A549 (cell line): ENCODE measurements around the gene HMG20B. TPM values are rescaled to one million over a fixed set of nuclear protein-coding genes. Genes with fewer than 3 reads are reported as not detected.

ENCODE experiments used
- ATAC-seq, 2 experiments: fragments of 200-7000 bp in 1 of 2; fragments of >200 bp in 1 of 2; cut with Nextera tagmentation in 1 of 2; cut with Tn5 transposase in 1 of 2; 3 replicates each; pipeline versions ENCODE4 v1.8.0 to v1.9.1; 2018 to 2020; ENCODE audit warnings: mild to moderate bottlenecking in 1 of 2, moderate library complexity in 1 of 2
- CTCF ChIA-PET: fragments of 300-600 bp; sonication (Branson Sonifier 250); formaldehyde crosslinking; extraction: SDS; loops from one replicate; lab custom pipeline; 2021; ENCODE audit warnings: antibody characterized with exemption, inconsistent platforms; lab: Yijun Ruan, JAX
- POLR2A ChIA-PET: fragments of 350-600 bp; formaldehyde crosslinking; extraction: SDS; loops from one replicate; lab custom pipeline; 2021; ENCODE audit warnings: antibody characterized with exemption, inconsistent platforms; lab: Yijun Ruan, JAX
- DNase-seq, 2 experiments: peaks; one replicate each; pipeline versions ENCODE4 v3.0.0 to v3.0.0-alpha.2; 2011 to 2016; ENCODE audit warnings: low read depth in 1 of 2, low spot score in 1 of 2
- FAIRE-seq: peaks from 2 replicates; lab custom pipeline; 2011; peaks lifted over from hg19 to GRCh38; lab: Jason Lieb, UNC
- H3K27ac ChIP-seq, 2 experiments: fragments of >200 bp; sonication (Bioruptor Twin); formaldehyde crosslinking; 3 replicates each; pipeline ENCODE4 v1.5.1; 2016 to 2017
- H3K4me1 ChIP-seq: fragments of >200 bp; sonication (Bioruptor Twin); formaldehyde crosslinking; 3 replicates; pipeline ENCODE4 v1.6.1; 2016
- H3K4me2 ChIP-seq: fragments of >200 bp; sonication (Bioruptor Twin); formaldehyde crosslinking; 3 replicates; pipeline ENCODE4 v1.6.1; 2016
- H3K4me3 ChIP-seq: fragments of >200 bp; sonication (Bioruptor Twin); formaldehyde crosslinking; 3 replicates; pipeline ENCODE4 v1.5.1; 2016
- H3K9me3 ChIP-seq: fragments of >200 bp; sonication (Bioruptor Twin); formaldehyde crosslinking; 3 replicates; pipeline ENCODE4 v1.6.1; 2016
- CBX8 ChIP-seq: fragments of 200-600 bp; sonication (generic); IDR thresholded peaks from 2 replicates; pipeline ENCODE4 v1.6.1; 2016
- CEBPB ChIP-seq, 2 experiments: fragments of >200 bp in 1 of 2; sonication (Bioruptor Twin) in 1 of 2; formaldehyde crosslinking in 1 of 2; IDR thresholded peaks; 2 replicates each; pipeline ENCODE4 v1.6.1; 2012 to 2016
- EHF ChIP-seq: fragments of 250-450 bp; sonication (Bioruptor Pico); IDR thresholded peaks from 2 replicates; pipeline ENCODE4 v1.5.0; 2020; ENCODE audit warnings: mild to moderate bottlenecking
- EP300 ChIP-seq, 2 experiments: fragments of >200 bp; sonication (Bioruptor Twin); formaldehyde crosslinking; IDR thresholded peaks; 2 replicates in 1 of 2; 3 replicates in 1 of 2; pipeline ENCODE4 v1.6.1; 2016 to 2017
- ESRRA ChIP-seq: fragments of 150-350 bp; IDR thresholded peaks from 2 replicates; pipeline ENCODE4 v1.6.1; 2014; ENCODE audit warnings: mild to moderate bottlenecking, low read length, borderline replicate concordance
- FOSB ChIP-seq: fragments of 250-450 bp; sonication (Bioruptor Pico); IDR thresholded peaks from 2 replicates; pipeline ENCODE4 v1.5.0; 2020; ENCODE audit warnings: mild to moderate bottlenecking, moderate library complexity
- FOSL2 ChIP-seq, 2 experiments: fragments of 450-650 bp in 1 of 2; fragments of >200 bp in 1 of 2; sonication (Bioruptor Twin) in 1 of 2; formaldehyde crosslinking; IDR thresholded peaks; 2 replicates each; pipeline versions ENCODE4 v1.5.0 to v1.6.1; 2016 to 2020; ENCODE audit warnings: mild to moderate bottlenecking in 1 of 2, moderate library complexity in 1 of 2
- HDAC2 ChIP-seq: fragments of 200-600 bp; sonication (generic); IDR thresholded peaks from 2 replicates; pipeline ENCODE4 v1.6.1; 2016
- HOXB5 ChIP-seq: fragments of 250-450 bp; sonication (Bioruptor Pico); IDR thresholded peaks from 2 replicates; pipeline ENCODE4 v1.5.0; 2020; ENCODE audit warnings: mild to moderate bottlenecking, moderate library complexity
- KDM5A ChIP-seq: fragments of 200-600 bp; sonication (generic); IDR thresholded peaks from 2 replicates; pipeline ENCODE4 v1.6.1; 2016; ENCODE audit warnings: antibody characterized with exemption, mild to moderate bottlenecking
- MAFK ChIP-seq: fragments of 450-650 bp; IDR thresholded peaks from 2 replicates; pipeline ENCODE4 v1.6.1; 2014; ENCODE audit not compliant: partially characterized antibody
- MYC ChIP-seq: IDR thresholded peaks from 2 replicates; pipeline ENCODE4 v1.6.1; 2012; ENCODE audit warnings: mild to moderate bottlenecking, inconsistent platforms, low read length, improper control_type of control experiment, borderline replicate concordance
- NR3C1 ChIP-seq: fragments of >200 bp; sonication (Bioruptor Twin); formaldehyde crosslinking; IDR thresholded peaks from 3 replicates; pipeline ENCODE4 v1.6.1; 2017
- PHF8 ChIP-seq: fragments of 200-600 bp; sonication (generic); IDR thresholded peaks from 2 replicates; pipeline ENCODE4 v1.6.1; 2016; ENCODE audit warnings: low read depth, mild to moderate bottlenecking, antibody characterized with exemption, moderate library complexity, borderline replicate concordance
- POLR2A ChIP-seq: IDR thresholded peaks from 2 replicates; pipeline ENCODE4 v1.6.1; 2012; ENCODE audit warnings: mild to moderate bottlenecking, low read length
- RARB ChIP-seq: fragments of 250-450 bp; sonication (Bioruptor Pico); IDR thresholded peaks from 2 replicates; pipeline ENCODE4 v1.8.0; 2021; ENCODE audit warnings: mild to moderate bottlenecking, moderate library complexity
- SREBF2 ChIP-seq: fragments of 450-650 bp; IDR thresholded peaks from 2 replicates; pipeline ENCODE4 v1.6.1; 2014; ENCODE audit warnings: mild to moderate bottlenecking, moderate library complexity
- TP53 ChIP-seq: fragments of 250-450 bp; sonication (Bioruptor Pico); IDR thresholded peaks from 2 replicates; pipeline ENCODE4 v1.5.0; 2021; ENCODE audit warnings: mild to moderate bottlenecking, moderate library complexity
- ZFP36 ChIP-seq: fragments of 450-650 bp; IDR thresholded peaks from 2 replicates; pipeline ENCODE4 v1.6.1; 2014; ENCODE audit warnings: borderline replicate concordance; ENCODE audit not compliant: partially characterized antibody
- WGBS: methylation state at CpG from one replicate; pipeline ENCODE4 v1.1.6; 2017; ENCODE audit errors: missing lambda C conversion rate; 5-methylcytosine and 5-hydroxymethylcytosine counted together
- polyA plus RNA-seq, 4 experiments: library from polyadenylated mRNA; depleted of rRNA in 3 of 4; stranded (reverse); fragments of >200 nt; fragmentation: RNase III in 1 of 4; extraction: RNeasy Plus Mini Kit Qiagen cat#74134 plus additional on column Dnase treatment in 1 of 4; gene quantifications; 2 replicates in 3 of 4; 3 replicates in 1 of 4; pipeline ENCODE4 v1.2.3, GENCODE V29; 2011 to 2017
- TF ChIP-seq, protein P1 (sequence below): fragments of 250-450 bp; sonication (Bioruptor Pico); IDR thresholded peaks from 2 replicates; pipeline ENCODE4 v1.5.0; 2020; ENCODE audit warnings: low read depth, mild to moderate bottlenecking, moderate library complexity
- TF ChIP-seq, protein P2 (sequence below): fragments of 200-600 bp; sonication (generic); IDR thresholded peaks from 2 replicates; pipeline ENCODE4 v1.6.1; 2016; ENCODE audit warnings: antibody characterized with exemption, mild to moderate bottlenecking, moderate library complexity
- TF ChIP-seq, protein P3 (sequence below): fragments of >200 bp; sonication (Bioruptor Twin); formaldehyde crosslinking; IDR thresholded peaks from 3 replicates; pipeline ENCODE4 v1.5.1; 2016
- TF ChIP-seq, protein P4 (sequence below): fragments of 250-450 bp; sonication (Bioruptor Pico); IDR thresholded peaks from 2 replicates; pipeline ENCODE4 v1.5.0; 2021; ENCODE audit warnings: mild to moderate bottlenecking, moderate library complexity, borderline replicate concordance

HMG20B gene
- polyA plus RNA-seq, 2 of the 4 experiments (the other 2 are of a cell fraction): 24.2 to 47.1 TPM

DNA sequence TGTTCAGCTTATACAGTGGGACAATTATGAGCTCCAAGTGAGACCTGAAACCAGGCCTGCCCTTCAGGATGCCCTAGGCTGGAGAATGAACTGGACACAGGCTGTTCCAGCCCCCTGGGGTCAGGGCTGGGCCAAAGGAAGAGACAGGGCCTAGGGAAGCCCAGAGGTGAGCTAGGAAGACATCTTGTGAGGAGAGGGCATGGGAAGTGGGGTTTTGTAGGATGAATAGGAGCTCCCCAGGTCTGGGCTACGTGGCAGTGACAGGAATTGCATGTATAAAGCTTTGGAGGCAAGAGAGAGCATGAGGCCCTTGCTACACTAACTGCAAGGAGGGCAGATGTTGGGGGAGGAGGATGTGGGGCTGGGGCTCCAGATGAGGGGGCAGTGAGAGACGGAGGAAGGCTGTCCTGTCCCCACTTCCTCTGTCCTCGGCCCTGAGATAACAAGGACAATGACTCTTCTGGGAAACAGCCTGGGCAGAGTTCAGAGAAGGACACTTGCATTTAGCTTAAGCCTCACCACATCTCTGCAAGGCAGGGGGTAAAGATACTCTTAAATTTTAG is 35.4 kb downstream of the HMG20B start:
- no peak overlapping the region for H3K4me3 ChIP-seq
- POLR2A ChIA-PET: no interaction called here
- 87% methylated on average over 3 of the region's 3 CpGs for WGBS
- FAIRE-seq (no peak), ATAC-seq (no peak), DNase-seq (no peak)
- CTCF ChIA-PET: interaction anchor here (0.8 to 2.6 kb wide), 7 partner anchors 10 to 282 kb away, joined by 3 to 12 read pairs (median 3); no protein-coding TSS in a partner anchor
- H3K27ac ChIP-seq: no peak overlapping the region
- H3K9me3 ChIP-seq: no peaks in the 10 kb centered on the region
- TF ChIP-seq RARB (CRISPR knock-in tag) (no peak), HOXB5 (CRISPR knock-in tag) (no peak), TP53 (CRISPR knock-in tag) (no peak), NR3C1 (no peak), FOSB (CRISPR knock-in tag) (no peak), ZFP36 (no peak), EHF (CRISPR knock-in tag) (no peak), CBX8 (no peak), KDM5A (no peak), CEBPB (IDR thresholded peaks at IDR 0.05) (no peak)
- 0 out of 3 replicates have a peak overlapping the region, but pooled peaks have one; percentile 84 for H3K4me2 ChIP-seq
- peaks cover 18% of the 10 kb centered on the region for H3K4me1 ChIP-seq

DNA sequence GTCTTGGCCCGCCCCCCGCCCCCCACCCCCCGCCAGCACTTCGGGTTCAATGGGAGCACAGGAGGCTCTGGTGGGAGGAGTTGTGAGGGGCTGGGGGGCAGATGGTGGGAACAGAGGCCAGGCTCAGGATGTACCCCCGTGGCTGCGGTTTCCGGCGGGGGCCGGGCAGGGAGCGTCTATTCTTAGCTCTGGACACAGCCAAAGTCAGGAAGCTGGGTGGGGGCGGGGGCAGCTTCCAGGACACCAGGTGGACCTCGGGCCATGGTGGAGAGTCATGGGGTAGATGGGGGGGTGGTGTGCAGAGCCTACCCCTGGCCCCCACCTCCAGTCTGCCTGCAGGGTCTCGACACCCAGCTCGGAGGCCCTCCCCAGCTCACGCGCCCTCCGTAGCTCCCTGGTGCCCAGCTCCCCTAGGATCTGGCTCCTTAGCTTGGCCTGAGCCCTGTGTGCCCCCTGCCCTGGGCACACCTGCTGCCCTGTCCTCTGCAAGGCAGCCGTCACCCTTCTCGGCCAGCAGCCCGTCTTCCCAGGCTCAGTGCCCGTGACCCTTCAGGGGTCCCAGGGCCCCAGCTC is 36.1 kb downstream of the HMG20B start:
- Histone ChIP-seq H3K27ac (no peak overlapping the region), H3K4me2 (no peak overlapping the region), H3K4me1 (peaks cover 12% of the 10 kb centered on the region), H3K4me3 (no peak overlapping the region), H3K9me3 (no peaks in the 10 kb centered on the region)
- no peak for ATAC-seq
- DNase-seq: no peak
- TF ChIP-seq, protein P1, sequence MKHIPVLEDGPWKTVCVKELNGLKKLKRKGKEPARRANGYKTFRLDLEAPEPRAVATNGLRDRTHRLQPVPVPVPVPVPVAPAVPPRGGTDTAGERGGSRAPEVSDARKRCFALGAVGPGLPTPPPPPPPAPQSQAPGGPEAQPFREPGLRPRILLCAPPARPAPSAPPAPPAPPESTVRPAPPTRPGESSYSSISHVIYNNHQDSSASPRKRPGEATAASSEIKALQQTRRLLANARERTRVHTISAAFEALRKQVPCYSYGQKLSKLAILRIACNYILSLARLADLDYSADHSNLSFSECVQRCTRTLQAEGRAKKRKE: no peak
- no peak for TF ChIP-seq MYC
- TF ChIP-seq KDM5A: no peak
- TF ChIP-seq HOXB5 (CRISPR knock-in tag): no peak
- peak; percentile 16 for TF ChIP-seq ZFP36
- TF ChIP-seq, protein P2, sequence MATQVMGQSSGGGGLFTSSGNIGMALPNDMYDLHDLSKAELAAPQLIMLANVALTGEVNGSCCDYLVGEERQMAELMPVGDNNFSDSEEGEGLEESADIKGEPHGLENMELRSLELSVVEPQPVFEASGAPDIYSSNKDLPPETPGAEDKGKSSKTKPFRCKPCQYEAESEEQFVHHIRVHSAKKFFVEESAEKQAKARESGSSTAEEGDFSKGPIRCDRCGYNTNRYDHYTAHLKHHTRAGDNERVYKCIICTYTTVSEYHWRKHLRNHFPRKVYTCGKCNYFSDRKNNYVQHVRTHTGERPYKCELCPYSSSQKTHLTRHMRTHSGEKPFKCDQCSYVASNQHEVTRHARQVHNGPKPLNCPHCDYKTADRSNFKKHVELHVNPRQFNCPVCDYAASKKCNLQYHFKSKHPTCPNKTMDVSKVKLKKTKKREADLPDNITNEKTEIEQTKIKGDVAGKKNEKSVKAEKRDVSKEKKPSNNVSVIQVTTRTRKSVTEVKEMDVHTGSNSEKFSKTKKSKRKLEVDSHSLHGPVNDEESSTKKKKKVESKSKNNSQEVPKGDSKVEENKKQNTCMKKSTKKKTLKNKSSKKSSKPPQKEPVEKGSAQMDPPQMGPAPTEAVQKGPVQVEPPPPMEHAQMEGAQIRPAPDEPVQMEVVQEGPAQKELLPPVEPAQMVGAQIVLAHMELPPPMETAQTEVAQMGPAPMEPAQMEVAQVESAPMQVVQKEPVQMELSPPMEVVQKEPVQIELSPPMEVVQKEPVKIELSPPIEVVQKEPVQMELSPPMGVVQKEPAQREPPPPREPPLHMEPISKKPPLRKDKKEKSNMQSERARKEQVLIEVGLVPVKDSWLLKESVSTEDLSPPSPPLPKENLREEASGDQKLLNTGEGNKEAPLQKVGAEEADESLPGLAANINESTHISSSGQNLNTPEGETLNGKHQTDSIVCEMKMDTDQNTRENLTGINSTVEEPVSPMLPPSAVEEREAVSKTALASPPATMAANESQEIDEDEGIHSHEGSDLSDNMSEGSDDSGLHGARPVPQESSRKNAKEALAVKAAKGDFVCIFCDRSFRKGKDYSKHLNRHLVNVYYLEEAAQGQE: no peak
- no peak for TF ChIP-seq POLR2A
- no peak for TF ChIP-seq FOSL2 (IDR thresholded peaks at IDR 0.05)
- no peak for TF ChIP-seq FOSL2 (CRISPR knock-in tag; IDR thresholded peaks at IDR 0.05)
- 93% methylated on average over 6 of the region's 21 CpGs for WGBS
- ChIA-PET POLR2A (no interaction called here), CTCF (interaction anchor here (0.8 to 2.6 kb wide), 7 partner anchors 10 to 282 kb away, joined by 3 to 12 read pairs (median 3); no protein-coding TSS in a partner anchor)
- FAIRE-seq: no peak

DNA sequence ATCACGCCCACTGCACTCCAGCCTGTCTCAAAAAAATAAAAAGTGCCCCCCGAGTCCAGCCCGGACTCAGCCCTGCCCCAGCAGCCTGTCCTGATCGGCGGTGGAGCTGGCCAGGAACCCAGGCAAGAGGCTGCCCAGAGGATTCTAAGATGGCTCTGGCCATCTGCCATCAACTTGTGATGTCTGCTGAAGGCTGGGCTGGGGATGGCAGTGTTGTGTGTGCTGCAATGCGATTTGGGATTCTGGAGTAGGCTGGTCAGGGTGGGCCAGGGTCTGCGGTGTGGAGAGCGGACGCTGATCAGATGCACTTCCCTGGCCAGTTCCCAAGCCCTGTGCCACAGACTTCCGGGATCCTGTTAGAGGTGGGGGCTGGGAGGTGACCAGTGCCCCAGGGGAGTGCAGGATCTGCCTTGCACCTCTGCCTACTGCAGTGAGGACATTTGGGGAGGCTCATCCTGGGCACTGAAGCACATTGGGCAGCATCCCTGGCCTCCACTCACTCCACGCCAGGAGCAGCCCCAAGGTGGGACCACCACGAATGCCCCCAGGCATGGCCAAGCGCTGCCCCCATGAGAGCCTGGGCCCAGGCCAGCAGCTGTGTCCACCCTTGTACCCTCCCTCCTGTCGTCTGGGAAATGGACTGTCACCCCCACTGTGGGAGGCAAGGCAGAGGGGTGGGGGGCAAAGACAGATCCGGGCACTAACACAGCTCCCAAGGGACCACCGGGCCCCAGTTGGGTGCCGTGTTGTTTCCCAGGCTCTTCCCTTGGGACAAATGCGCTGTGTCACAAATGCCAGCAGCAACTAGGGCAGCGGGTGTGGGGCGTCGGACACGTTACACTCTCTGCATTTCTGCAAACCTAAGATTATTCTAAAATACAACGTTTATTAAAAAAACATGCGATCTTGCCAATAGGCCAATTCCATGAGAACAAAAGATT is 37.3 kb downstream of the HMG20B start:
- Histone ChIP-seq H3K27ac (no peak overlapping the region), H3K4me1 (peaks cover 12% of the 10 kb centered on the region), H3K4me2 (no peak overlapping the region), H3K9me3 (no peaks in the 10 kb centered on the region), H3K4me3 (no peak overlapping the region)
- DNase-seq: peak in 1 of 2 experiments; percentile 47
- POLR2A ChIA-PET: no interaction called here
- ATAC-seq: 0 out of 6 replicates have a peak, but pooled peaks of 1 of the 2 experiments have one; percentile 5
- FAIRE-seq: no peak
- CTCF ChIA-PET: interaction anchor here (1.0 to 2.6 kb wide), 3 partner anchors 8 to 39 kb away, joined by 3 to 12 read pairs (median 3); no protein-coding TSS in a partner anchor
- 81% methylated on average over 15 of the region's 24 CpGs for WGBS
- TF ChIP-seq SREBF2 (no peak), ESRRA (no peak), EP300 (IDR thresholded peaks at IDR 0.05) (no peak), MAFK (no peak), HDAC2 (no peak), PHF8 (no peak), TP53 (CRISPR knock-in tag) (no peak)
- TF ChIP-seq, protein P3, sequence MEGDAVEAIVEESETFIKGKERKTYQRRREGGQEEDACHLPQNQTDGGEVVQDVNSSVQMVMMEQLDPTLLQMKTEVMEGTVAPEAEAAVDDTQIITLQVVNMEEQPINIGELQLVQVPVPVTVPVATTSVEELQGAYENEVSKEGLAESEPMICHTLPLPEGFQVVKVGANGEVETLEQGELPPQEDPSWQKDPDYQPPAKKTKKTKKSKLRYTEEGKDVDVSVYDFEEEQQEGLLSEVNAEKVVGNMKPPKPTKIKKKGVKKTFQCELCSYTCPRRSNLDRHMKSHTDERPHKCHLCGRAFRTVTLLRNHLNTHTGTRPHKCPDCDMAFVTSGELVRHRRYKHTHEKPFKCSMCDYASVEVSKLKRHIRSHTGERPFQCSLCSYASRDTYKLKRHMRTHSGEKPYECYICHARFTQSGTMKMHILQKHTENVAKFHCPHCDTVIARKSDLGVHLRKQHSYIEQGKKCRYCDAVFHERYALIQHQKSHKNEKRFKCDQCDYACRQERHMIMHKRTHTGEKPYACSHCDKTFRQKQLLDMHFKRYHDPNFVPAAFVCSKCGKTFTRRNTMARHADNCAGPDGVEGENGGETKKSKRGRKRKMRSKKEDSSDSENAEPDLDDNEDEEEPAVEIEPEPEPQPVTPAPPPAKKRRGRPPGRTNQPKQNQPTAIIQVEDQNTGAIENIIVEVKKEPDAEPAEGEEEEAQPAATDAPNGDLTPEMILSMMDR: no peak
- TF ChIP-seq, protein P4, sequence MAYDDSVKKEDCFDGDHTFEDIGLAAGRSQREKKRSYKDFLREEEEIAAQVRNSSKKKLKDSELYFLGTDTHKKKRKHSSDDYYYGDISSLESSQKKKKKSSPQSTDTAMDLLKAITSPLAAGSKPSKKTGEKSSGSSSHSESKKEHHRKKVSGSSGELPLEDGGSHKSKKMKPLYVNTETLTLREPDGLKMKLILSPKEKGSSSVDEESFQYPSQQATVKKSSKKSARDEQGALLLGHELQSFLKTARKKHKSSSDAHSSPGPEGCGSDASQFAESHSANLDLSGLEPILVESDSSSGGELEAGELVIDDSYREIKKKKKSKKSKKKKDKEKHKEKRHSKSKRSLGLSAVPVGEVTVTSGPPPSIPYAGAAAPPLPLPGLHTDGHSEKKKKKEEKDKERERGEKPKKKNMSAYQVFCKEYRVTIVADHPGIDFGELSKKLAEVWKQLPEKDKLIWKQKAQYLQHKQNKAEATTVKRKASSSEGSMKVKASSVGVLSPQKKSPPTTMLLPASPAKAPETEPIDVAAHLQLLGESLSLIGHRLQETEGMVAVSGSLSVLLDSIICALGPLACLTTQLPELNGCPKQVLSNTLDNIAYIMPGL (CRISPR knock-in tag): no peak
